ENCODE data around the gene MRPL12.

The MRPL12 gene

GRCh38 chr17:81682565-81683207, 20.5 kb upstream of the MRPL12 start:
- no peak for DNase-seq (ENCODE audit: low spot score)

GRCh38 chr17:81683208-81683583, 20.0 kb upstream of the MRPL12 start:
- no peak for DNase-seq (ENCODE audit: low spot score)

- peak; percentile 99 for DNase-seq (ENCODE audit: low spot score)
Measured at GRCh38 chr17:81683584-81684441, 19.4 kb upstream of the MRPL12 start, which contains the start of the genes ARL16 and HGS. Gene ARL16, minus strand, starts transcription at chr17:81683797. Its CDS starts 44 bp downstream, at chr17:81683753. Gene HGS, plus strand, starts transcription at chr17:81684011. Its CDS starts 56 bp downstream, at chr17:81684067.

- no peak for DNase-seq (ENCODE audit: low spot score)
Measured at GRCh38 chr17:81684442-81684911, 18.7 kb upstream of the MRPL12 start.

GRCh38 chr17:81685108-81685507, 18.1 kb upstream of the MRPL12 start:
- peak; percentile 50 for DNase-seq (ENCODE audit: low spot score)

GRCh38 chr17:81686614-81687013, 16.6 kb upstream of the MRPL12 start:
- DNase-seq (ENCODE audit: low spot score): no peak

GRCh38 chr17:81687770-81688541, 15.2 kb upstream of the MRPL12 start:
- no peak for DNase-seq (ENCODE audit: low spot score)

GRCh38 chr17:81688616-81689015, 14.6 kb upstream of the MRPL12 start:
- DNase-seq (ENCODE audit: low spot score): no peak

GRCh38 chr17:81690066-81690465, 13.1 kb upstream of the MRPL12 start:
- no peak for DNase-seq (ENCODE audit: low spot score)

- no peak for DNase-seq (ENCODE audit: low spot score)
Measured at GRCh38 chr17:81690549-81690948, 12.6 kb upstream of the MRPL12 start.

GRCh38 chr17:81691196-81691595, 12.0 kb upstream of the MRPL12 start:
- no peak for DNase-seq (ENCODE audit: low spot score)

- DNase-seq (ENCODE audit: low spot score): no peak
Measured at GRCh38 chr17:81691608-81692007, 11.6 kb upstream of the MRPL12 start.

- DNase-seq (ENCODE audit: low spot score): peak; percentile 40
Measured at GRCh38 chr17:81693509-81694210, 9.5 kb upstream of the MRPL12 start.

- no peak for DNase-seq (ENCODE audit: low spot score)
Measured at GRCh38 chr17:81694810-81695209, 8.4 kb upstream of the MRPL12 start.

- no peak for DNase-seq (ENCODE audit: low spot score)
Measured at GRCh38 chr17:81695211-81695610, 8.0 kb upstream of the MRPL12 start.

GRCh38 chr17:81695801-81696200, 7.4 kb upstream of the MRPL12 start:
- DNase-seq (ENCODE audit: low spot score): no peak

GRCh38 chr17:81696218-81696941, 6.8 kb upstream of the MRPL12 start:
- no peak for DNase-seq (ENCODE audit: low spot score)

- DNase-seq (ENCODE audit: low spot score): no peak
Measured at GRCh38 chr17:81697261-81698044, 5.7 kb upstream of the MRPL12 start.

GRCh38 chr17:81700353-81701287, 2.5 kb upstream of the MRPL12 start:
- DNase-seq (ENCODE audit: low spot score): no peak

Data from NAMALWA (cell line).